Peyer's patch (tissue), 4 donors: Measurements from ENCODE around the gene DNMT3B.

Experiments
- POLR2A ChIP-seq, 2 donors: fragments of 450-650 bp; IDR thresholded peaks; one replicate each; pipeline ENCODE4 v1.5.1; 2017; ENCODE audit warnings: antibody characterized with exemption in 2 of 2, mild to moderate bottlenecking in 2 of 2, moderate library complexity in 2 of 2
- TF ChIP-seq, protein P1 (sequence below), 6 experiments: fragments of 450-650 bp in 4 of 6; fragments of 200-600 bp in 2 of 6; sonication (generic) in 1 of 6; IDR thresholded peaks; one replicate each; pipeline ENCODE4 v1.5.1; 2017 to 2019; ENCODE audit warnings: antibody characterized with exemption in 6 of 6, mild to moderate bottlenecking in 3 of 6, moderate library complexity in 1 of 6

DNA sequence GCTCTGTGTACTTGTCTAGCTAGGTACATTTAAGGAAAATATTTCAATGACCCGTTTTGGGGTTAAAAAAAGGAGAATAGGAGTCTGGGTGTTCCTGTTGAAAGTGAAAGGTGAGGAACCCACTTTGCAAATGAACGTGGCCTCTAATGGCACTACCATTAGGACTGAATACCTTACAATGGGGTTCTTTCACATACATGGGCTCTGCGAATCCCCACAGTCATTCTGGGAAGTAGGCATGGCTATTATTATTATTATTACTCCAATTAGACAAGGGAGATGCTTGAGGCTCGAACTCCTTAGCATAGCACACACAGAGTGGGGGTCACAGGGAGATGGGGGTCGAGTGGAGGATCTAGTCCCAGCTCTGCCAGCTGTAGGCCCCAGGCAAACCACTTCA, 6.0 kb upstream of the DNMT3B start:
- TF ChIP-seq, protein P1, sequence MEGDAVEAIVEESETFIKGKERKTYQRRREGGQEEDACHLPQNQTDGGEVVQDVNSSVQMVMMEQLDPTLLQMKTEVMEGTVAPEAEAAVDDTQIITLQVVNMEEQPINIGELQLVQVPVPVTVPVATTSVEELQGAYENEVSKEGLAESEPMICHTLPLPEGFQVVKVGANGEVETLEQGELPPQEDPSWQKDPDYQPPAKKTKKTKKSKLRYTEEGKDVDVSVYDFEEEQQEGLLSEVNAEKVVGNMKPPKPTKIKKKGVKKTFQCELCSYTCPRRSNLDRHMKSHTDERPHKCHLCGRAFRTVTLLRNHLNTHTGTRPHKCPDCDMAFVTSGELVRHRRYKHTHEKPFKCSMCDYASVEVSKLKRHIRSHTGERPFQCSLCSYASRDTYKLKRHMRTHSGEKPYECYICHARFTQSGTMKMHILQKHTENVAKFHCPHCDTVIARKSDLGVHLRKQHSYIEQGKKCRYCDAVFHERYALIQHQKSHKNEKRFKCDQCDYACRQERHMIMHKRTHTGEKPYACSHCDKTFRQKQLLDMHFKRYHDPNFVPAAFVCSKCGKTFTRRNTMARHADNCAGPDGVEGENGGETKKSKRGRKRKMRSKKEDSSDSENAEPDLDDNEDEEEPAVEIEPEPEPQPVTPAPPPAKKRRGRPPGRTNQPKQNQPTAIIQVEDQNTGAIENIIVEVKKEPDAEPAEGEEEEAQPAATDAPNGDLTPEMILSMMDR (IDR thresholded peaks at IDR 0.05): no peak
- TF ChIP-seq POLR2A (IDR thresholded peaks at IDR 0.05): no peak
